NCI-H187 treated with DMSO at 0.1 percent for 48 hours (cell line): ENCODE data around the gene LIPT2.
"Not testable (repeated sequence)": the region's sequence is repeated elsewhere in the genome, so short reads cannot be mapped to it uniquely, and the experiment has no call there.

Source experiments
- DNase-seq: peaks from one replicate; lab custom pipeline; 2025; lab: John Stamatoyannopoulos, UW

LIPT2 gene

DNA sequence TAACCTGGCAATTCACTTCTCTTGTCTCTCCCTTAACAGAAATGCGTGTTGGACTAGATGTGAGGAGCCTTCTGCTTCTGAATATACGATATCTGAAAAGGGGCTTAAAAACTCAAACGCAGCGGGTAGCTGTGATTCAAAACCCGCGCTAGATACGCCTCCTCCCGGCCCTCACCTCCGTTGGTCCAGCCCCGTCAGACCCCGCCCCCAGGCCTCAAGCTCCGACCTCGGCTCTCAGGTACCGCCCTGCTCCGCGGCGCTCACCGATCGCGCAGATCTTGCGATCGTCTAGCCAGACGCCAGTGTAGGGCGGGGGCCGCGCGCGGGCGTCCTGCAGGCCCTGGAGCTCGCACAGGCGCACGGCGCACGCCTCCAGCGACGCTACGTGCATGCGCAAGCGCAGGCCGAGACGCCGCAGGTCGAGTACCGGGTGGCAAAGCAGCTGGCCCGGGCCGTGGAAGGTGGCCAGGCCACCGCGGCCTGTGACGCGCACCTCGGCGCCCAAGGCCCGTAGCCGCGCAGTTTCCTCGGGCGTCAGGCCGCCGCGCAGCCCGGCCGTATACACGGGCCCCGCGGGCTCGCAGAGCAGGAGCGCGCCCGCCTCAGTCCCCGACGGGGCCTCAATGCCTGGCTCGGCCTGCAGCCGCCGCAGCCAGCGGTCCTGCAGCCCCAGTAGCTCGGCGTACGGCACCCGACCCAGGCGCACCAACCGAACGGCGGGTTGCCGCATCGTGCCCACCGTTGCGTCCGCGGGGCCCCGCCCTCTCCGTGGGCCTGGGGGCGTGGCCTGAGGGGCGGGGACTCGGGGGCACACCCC lies at the start of gene LIPT2:
Gene LIPT2, minus strand, starts transcription at position 751 of the 817 bp plus-strand sequence. Its CDS starts 21 bp downstream, at position 730.
- DNase-seq: peak; percentile 71

DNA sequence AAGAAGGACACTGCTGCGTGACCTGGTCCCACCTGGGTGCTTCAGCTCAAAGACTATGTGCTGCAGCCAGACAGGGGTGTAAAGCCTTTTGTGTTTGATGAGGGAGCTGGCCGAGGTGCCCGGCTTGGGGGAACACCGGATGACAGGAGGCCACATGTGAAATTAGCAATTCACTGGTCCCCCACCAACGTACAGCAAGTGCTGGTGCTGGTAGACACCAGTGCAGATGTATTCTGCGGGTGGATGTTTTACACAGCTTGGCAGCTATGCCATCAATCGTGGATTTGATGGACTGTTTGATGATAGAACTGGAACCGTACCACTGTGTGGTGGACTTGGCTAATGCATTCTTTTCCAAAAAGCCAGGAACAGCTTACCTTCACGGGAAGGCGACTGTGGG lies 47.9 kb upstream of the LIPT2 start:
- DNase-seq: no peak

DNA sequence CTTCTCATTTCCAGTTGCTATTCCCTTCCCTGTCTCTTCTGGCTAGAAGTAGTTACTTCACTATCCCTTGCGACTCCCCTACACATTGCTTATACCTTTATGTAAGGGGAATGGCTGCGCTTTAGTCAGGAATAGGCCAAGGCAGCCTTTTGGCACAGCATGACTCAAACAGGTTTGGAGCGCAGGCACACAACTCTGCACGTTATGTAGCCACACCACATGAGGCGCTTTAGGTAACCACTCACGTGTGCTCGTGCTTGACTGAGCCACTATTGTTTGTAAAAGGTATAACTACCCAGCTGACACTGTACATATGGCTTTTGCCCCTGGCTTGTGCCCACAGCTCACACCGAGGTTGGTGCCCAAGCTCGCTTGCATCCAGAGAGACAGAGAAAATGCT lies 46.7 kb upstream of the LIPT2 start:
- DNase-seq: no peak

DNA sequence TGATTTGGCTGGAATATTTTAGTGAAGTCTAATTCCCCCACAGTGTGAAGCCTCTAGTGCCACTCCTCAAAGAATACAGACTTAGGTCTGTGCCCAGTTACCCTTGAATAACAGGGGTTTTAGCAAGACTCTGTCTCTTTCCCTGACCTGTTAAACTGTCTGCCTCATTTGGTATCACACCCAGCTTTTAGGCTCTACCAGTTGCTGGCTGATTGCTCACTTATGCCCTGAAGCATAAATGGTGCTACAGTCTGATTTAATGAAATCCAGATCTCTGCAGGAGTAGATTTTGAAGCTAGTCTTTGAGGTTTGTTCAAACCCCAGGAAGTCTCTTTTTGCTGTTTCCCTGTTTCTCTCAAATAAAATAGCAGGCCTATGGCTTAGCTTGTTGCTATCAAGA lies 45.2 kb upstream of the LIPT2 start:
- DNase-seq: no peak

DNA sequence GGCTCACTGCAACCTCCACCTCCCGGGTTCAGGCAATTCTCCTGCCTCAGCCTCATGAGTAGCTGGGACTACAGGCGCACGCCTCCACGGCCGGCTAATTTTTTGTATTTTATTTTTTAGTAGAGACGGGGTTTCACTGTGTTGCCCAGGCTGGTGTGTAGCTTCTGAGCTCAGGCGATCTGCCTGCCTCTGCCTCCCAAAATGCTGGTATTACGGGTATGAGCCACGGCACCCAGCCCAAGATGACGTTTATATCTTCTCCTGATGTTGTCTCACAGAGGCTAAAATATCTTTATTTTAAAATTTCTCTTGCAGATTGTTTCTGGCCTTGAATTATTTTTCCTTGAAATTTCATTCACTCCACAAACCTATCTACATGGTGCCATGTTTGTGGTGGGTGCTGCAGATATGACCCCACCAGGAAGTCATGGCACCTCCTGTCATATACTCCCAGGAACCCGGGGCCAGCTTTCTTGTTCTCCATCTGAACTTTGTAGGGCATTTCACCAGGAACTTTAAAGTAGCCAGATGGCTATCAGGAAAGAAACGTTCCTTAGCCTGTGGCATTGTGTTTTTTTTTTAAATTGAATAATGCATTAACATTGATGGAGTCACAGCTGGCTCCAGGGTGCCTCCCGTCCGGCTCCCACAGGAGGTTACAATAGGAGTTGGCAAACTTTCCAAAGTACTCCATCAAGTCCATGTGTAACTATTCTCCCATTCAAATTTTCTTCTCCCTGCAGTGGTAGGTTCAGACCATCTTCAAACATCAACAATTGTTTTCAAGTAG lies 42.0 kb upstream of the LIPT2 start:
- DNase-seq: no peak

DNA sequence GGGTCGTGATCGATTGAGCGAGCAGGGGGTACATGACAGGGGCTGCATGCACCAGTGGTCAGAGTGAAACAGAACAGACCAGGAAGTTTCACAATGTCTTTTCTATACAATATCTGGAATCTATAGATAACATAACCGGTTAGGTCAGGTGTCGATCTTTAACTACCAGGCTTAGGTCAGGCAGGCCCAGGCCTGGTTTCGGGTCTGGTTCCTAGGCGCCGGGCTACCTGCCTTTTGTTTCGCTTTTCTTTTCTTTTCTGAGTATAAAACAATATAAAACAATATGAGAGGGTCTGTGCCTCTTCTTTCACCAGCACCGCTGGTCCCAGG lies 41.4 kb upstream of the LIPT2 start:
- not testable (repeated sequence) for DNase-seq

DNA sequence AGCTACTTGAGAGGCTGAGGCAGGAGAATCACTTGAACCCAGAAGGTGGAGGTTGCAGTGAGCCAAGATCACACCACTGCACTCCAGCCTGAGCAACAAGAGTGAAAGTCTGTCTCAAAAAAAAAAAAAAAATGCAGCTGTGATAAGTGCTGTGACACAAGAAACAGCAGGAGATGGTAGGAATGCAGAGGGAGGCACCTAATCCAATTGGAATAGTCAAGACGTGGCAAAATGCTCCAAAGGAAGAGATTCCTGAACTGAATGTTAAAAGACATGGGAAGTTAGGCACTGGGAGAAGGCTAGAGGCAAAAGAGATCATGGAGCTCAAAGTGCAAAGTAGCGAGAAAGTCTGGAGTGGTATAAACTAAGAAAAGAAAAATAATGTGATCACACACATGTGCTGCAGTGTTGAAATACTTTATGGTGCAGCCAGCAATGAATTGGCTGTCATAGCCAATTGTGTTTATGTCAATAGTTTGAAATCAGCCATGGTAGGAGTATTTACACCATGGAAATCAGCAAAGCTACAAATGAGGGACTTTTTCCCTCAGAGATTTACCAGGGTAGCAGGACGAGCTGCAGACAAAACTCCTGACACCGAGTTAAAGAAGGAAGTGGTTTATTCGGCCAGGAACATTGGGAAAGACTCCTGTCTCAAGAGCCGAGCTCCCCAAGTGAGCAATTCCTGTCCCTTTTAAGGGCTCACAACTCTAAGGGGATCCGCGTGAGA lies 40.9 kb upstream of the LIPT2 start:
- DNase-seq: no peak

DNA sequence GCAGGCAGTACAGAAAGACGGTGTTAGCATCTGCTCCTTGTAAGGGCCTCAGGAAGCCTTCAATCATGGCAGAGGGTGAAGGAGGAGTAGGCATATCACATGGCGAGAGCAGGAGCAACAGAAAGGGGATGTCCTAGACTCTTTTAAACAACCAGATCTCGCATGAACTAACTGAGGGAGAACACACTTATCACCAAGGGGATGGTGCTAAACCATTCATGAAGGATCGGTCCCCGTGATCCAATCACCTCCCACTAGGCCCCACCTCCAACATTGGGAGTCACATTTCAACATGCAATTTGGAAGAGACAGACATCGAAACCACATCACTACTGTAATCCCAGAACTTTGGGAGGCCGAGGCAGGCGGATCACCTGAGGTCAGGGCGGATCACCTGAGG lies 39.9 kb upstream of the LIPT2 start:
- DNase-seq: no peak

DNA sequence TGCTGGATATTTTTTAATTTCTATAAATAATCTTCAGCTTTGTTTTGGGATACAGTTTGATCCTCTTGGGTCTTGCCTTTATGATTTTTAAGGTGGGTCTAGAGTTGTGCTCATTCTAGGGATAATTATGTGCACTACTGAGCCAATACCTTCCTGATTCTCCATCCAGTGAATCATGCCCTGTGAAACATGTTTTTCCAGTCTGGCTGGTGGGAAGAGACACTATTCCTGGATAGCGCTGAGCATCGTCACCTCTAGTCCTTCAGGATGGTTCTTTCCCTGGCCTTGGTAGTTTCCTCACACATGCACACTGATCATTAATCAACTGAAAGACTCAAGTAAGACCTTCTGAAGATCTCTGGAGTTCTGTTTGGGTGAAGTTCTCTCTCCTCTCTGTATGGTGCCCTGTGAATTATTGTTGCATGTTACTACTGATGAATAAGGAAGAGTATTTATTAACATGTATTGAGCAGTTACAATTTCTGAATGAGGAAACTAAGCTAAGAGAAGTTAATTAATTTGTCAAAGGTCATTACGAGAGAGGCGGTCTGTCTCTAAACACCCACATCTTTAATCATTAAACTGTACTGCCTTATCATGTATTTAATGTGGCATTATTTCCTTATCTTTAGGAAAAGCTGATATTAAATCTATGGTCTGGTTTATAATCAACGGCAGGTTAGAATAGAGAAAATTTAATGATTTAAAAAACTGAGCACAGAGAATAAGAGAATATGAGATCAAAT lies 39.1 kb upstream of the LIPT2 start:
- DNase-seq: no peak

DNA sequence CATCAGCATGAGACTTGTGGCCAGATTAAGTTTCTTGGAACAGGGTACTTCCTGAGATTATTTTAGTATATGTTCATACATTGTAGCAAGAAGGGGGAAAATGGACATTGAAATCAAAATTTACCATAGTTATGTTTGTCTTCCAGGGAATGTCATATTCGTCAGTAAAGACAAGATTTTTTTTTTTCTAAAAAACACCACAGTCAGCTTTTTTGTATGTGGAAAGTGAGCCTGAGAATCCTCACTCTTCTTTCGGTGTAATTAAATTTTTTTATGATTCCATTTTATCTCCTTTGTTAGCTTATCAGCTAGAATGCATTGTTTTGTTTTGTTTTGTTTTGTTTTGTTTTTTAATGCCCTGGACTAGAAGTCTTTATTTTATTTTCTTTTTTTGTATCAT lies 31.5 kb upstream of the LIPT2 start:
- DNase-seq: no peak

DNA sequence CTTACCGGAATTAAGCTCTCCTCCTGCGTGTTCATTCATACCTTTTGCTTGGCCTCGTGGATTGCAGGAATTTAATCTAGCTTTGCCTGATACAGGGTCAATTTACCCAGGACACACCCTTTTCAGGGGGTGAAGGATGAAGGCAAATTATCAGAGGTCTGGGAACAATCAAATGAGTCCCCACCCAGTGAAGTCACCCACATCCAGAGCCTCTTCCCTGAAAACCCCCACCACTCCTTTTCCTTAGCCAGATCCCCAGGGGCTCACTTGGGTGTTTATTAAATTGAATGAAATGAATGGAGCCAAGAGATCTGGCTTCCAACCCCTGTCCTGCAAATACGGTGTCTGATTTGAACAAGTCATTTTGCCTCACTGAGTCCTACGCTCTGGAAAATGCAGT lies 31.0 kb upstream of the LIPT2 start:
- no peak for DNase-seq

DNA sequence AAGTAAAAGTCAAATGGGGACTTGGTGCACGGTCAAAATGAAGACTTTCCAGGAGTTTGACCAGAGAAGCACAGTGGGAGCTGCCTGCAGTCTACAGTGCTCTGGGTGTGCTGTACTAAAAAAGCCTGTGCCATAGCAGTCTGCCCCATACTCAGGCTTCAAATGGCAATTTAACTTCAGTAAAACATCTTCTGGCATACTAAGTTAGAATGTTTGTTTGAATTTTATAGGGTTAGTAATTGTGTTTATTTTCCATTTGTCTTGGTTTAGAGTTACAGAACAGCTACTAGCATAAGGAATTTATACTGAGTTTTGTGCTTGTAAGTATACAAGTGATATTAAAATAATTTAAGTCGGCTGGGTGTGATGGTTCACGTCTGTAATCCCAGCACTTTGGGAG lies 29.3 kb upstream of the LIPT2 start:
- DNase-seq: no peak

DNA sequence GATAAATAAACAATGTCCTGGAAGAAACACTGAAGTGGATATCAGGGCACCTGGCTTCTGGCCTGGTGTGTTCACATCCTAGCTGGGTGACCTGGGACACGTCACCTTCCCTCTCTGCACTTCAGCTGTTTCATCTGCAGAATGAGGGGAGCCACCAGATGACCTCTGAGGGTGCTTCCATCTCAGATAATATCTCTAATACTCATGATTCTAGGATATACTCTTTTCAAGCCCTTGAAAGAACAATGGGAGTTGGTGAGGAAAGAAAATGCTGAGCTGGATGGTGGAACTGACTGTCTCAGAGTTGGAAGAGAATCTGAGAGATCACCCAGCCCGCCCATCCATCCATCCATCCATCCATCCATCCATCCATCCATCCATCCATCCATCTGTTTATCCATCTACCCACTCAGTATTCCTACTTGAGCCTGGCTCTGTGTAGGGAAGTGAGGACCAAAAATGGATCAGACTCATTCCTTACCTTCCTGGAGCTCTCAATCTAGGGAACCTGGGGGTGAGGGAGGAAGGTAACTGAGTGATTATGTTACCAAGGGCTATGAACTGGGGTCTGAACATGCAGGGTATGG lies 28.2 kb upstream of the LIPT2 start:
- DNase-seq: no peak

DNA sequence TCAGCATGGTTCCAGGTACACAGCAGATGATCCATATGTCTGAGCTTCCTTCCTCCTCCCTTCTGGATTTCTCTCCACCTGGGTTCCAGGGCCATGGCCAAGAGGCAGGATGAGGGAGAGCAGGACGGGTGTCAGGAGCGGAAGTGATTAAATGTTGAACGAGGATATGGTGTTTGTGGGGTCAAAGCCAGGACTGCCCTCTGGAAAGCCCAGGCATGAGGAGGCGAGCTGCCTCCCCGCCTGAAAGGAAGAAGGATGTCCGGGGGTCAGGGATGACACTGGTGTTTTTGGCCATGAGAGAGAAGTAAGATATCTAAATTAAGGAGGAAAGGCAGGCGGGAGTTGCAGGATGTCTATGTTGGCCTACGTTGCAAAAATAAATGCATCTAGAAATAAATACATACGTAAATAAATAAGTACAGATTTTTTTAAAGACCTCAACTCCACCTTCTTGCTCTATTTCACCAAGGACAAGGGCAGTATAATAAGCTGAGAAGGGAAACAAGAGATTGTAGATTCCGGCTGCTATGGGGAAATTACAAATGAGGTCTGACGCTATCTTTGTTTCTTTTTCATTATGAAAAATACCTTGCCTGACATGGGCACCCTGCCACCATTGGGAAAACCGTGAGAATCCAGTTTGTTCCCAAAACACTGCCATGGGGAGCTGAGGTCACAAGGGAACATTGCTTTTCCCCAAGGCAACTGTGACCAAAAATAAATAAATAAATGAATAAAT lies 27.6 kb upstream of the LIPT2 start:
- no peak for DNase-seq

DNA sequence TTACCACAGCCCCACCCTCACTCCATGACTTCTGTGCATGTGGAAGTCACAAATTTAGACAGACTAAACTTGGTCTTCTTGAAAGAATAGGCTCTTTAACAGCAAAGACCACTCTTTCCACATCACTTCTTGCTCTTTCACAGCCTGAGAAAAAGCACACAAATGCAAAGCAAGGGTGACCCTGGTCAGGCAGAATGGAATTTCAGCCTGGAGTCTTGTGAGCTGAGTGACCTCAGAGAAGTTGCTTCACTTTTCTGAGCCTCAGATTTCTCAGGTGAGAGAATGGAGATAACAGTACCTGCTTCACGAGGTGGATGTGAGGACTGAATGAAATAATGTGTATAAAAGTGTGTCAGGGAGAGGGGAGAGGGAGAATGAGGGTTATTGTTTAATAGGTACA lies 26.8 kb upstream of the LIPT2 start:
- no peak for DNase-seq

DNA sequence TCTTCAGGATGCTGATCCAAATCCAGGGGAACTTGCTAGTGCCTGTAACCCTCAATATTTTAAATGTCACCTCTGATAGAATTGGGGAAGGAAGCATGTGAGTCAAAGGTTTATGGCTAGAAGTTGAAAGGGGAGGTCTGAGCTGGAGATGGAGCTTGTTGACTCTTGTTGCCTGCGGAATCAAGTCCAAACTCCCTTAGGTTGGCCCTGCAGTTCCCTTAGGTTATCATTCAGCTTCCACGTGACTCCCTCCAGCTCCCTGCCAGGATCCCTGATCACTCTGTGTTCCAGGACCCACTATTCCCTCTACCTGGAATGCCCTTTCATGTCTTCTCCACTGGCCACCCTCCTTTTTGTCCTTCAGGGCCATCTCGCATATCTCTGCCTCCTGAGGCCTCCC lies 26.2 kb upstream of the LIPT2 start:
- DNase-seq: no peak

DNA sequence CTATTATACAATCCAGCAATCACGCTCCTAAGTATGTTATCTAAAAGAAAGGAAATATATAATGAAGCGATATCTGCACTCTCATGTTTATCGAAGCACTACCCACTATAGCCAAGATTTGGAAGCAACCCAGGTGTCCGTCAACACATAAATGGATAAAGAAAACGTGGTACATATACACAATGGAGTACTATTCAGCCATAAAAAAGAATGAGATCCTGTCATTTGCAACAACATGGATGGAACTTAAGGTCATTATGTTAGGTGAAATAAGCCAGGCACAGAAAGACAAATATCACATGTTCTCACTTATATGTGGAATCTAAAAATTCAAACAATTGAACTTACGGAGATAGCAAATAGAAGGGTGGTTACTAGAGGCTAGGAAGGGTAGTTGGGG lies 24.1 kb upstream of the LIPT2 start:
- not testable (repeated sequence) for DNase-seq

DNA sequence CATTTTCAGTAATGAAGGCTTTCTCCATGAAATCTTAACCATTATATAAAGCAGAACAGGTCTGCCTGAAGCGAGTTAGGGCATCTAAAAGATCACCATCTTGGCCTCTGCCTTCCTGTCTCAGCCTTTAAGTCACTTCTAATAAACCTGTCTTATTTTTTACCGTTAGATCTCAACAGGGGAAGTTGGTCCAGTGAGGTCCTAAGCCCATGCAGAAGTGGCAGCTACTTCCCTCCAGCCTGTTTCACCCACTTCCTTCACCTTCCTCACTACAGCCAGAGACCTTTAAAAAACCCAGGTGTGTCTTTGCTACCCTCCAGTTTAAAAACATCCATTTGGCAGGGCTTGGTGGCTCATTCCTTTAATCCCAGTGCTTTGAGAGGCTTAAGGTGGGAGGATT lies 14.1 kb upstream of the LIPT2 start:
- DNase-seq: no peak

DNA sequence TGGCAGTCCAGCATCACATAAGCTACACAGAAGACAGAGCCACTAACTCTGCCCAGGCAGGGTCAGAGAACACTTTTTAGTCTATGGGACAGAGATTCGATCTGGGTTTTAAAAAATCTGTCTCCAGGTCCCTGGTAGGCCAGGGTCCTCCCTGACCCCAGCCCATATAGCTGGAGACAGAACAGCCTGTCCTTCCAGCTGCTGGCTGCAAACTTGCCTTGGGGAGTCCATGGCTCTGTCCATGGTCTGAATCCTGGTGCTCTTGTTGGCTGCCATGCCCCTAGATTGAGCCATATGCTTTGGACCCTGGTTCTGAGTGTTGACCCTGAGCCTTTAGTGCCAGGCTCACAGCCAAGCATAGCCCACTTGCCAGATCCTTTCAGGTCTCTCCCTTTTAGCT lies 13.3 kb upstream of the LIPT2 start:
- no peak for DNase-seq

DNA sequence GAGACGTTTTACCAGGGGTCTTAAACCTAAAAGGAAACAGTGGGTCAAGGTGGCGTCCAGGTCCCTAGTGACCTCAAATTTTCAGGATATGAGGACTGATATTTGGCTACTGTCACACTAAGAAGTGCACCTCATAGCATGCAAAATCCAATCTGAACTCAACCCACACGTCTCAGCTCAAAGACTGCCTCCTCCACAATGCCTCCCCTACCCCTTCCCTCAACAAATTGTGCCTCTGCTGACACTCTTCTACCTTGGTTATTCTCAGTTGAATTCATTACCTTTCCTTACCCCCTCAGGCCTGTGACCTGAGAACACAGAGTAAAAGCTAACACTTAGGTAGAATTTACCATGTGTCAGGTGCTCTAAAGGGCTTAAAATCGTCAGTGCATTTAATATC lies 12.4 kb upstream of the LIPT2 start:
- DNase-seq: no peak

DNA sequence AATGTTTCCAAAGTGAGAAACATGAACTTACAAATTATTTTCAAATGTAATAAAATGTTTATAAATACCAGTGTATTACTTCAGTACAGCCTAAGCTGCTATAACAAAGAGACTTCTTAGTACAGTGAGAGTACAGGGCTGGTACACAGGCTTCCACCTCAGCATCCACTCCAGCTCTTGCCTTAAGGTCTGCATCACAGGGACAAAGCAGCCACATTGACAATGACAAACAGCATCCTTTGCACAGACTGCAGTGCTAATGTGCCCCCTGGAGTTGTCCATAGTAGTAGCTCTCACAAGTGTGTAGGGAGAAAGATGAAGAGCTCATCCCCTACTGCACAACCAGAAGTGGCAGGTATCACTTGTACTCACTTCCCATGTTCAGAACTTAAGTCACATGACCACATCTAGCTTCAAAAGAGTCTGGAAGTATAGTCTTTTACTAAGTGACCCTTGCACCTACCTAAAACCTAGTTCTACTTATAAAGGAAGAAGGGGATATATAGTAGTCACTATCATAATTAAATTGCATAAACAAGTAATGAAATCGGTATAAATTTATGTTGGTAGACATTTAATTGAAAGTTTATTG lies 10.7 kb upstream of the LIPT2 start:
- DNase-seq: no peak
